HG03060 (cell line): Measurements from ENCODE around the gene CTIF.

Source experiments
- ATAC-seq: cut with Tn5 transposase; IDR thresholded peaks from one replicate; pipeline ENCODE4 v1.9.1; 2021; ENCODE audit warnings: low read depth, moderate number of reproducible peaks; ENCODE audit not compliant: unreplicated experiment

Gene CTIF

DNA sequence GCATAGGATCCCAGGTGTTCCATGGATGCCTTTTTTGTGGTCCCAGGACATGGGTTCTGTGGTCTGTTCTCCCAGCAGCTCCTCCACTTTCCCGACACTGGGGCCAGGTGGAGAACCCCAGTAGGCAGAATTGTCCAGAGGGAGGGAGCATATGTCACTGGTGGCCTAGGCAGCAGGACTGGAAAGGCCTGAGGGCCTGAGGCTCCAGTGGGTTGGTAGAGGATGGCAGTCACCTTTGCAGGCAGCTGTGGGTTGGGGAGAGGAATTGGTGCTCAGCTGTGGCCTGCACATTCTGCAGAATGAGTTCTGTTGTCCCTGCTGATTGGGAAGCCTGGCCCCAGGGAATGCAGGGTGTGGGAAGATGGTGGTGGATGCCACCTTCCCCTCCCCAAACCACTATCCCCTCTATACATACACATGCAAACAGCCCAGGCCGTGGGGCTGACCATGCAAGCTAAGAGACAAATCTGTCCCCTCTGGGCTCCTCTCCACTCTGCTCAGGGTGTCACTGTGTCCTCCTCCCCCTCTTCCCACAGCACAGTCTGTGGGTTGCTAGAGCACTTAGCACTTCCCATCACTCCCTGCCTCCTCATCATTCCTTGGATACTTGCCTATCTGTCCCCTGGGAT is 11.4 kb downstream of the CTIF start:
- no peak for ATAC-seq

DNA sequence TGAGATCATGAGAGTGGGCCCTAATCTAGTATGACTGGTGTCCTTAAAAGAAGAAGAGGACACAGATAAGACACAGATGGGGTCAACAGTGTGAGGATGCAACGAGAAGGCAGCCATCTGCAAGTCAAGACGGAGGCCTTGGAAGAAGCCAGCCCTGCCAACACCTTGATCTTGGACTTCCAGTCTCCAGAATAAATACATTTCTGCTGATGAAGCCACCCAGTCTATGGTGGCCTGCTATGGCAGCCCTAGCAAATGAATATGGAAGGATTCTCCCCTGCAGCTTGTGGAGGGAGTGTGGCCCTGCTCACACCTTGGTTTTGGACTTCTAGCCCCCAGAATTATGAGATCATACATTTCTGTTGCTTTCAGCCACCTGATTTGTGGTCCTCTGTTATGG is 12.3 kb downstream of the CTIF start:
- ATAC-seq, result no peak

DNA sequence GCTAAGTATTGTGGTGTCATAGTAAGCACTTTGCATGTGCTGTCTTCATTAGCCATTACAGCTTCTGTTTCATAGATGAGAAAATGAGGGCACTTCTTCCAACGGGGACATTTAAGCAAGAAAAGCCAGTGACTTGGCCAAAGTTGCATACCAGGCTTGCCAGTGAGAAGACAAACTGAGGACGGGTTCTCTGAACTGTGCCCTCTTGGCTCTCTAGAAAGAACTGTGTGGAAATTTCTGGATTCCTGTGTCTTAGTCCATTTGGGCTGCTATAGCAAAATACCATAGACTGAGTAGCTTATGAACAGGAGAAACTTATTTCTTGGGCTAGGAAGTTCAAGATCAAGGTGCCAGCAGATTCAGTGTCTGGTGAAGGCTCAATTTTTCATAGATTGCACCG is 13.3 kb downstream of the CTIF start:
- no peak for ATAC-seq

DNA sequence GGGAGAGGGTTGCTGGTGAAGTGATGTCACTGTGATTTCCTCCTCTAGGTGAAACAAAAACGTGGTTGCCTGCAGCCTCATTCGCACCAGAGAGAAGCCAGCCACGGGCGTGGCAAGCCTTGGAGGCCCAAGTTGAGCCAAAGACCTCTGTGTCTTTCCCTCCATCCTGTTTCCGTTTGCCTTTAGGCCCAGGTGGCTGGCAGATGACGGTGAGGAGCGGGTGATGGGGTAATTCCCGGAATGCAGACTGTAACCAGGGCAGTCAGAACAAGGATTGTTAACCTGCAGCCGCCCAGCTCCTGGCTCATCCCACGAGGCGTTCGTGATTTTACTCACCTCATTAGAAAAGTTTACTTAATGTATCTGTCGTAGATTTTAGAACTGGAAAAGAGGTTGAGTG is 14.4 kb downstream of the CTIF start:
- no peak for ATAC-seq

DNA sequence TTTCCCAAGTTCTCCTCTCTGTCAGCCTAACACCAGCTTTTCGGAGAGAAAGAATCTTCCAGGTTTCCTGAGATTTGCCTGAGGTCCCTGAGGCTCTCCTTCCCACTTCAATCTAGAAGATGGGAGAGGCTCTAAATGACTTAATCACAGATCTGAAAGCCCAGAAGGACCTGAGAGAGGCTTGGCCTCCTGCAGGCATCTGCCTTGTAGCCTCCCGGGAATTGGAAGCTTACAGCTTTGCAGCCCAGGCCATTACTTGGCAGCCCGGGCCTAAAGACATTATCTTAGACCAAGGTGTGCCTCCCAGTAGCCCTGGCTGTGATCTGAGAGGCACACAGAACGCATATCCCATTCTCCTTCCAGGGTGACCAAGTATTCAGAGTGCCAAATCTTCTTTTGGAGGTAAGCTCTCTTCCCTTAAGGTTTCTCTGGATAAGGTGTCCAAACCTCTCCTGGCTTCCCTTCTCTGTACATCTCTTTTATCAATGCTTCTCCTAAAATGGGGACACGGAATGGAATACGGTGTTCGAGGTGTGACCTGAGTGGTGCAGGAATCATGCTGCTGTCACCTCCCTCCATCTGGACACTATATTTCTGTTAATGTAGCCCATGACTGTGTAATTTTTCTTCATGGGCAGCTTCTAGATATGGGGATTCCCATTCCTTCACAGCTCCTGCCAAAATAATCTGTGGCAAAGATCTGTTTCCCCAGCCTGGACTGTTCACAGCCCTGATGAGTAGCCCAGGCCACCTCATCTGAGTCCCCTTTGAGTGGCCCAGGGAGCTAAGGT is 16.0 kb downstream of the CTIF start:
- ATAC-seq, result no peak

DNA sequence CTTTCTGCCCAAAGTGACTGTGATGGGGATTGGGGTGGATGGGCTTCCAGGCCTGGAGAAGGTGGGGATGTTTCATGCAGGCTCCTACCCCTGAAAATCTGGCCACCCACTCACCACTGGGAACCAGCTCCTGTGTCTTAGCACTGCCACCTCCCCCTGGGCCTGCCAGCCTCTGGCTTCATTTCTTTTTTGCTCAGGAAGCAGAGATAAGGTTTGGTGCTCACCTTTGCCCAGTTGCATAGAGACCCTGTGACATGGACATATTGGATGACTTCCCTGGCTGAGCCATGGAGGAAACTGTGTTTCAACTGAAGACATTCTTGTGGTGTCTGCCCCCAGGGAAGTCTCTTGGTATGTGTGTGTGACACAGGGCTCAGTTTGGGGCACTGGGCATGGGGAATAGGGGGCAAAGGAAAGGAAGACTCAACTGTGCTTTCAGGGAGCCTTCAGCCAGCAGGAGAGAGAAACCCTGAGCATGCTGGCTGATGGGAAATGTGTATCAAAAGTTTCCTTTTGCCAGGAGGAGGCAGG is 16.7 kb downstream of the CTIF start:
- no peak for ATAC-seq

DNA sequence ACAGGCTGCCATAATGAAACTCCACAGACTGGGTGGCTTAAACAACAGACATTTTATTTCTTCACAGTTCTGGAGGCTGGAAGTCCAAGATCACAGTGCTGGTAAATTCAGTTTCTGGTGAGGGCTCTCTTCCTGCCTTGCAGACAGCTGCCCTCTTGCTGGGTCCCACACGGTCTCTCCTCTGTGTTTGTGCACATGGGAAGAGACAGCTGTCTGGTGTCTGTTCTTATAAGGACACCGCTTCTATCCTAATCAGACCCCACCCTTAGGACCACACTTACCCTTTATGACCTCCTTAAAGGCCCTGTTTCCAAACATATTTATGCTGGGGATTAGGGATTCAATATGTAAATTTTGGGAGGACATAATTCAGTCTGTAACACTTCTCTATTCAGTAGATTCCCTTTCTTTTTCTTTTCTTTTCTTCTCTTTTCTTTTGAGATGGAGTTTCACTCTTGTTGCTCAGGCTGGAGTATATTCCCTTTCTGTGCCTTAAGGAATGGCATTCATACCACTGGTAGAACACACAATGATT is 18.9 kb downstream of the CTIF start:
- no peak for ATAC-seq

DNA sequence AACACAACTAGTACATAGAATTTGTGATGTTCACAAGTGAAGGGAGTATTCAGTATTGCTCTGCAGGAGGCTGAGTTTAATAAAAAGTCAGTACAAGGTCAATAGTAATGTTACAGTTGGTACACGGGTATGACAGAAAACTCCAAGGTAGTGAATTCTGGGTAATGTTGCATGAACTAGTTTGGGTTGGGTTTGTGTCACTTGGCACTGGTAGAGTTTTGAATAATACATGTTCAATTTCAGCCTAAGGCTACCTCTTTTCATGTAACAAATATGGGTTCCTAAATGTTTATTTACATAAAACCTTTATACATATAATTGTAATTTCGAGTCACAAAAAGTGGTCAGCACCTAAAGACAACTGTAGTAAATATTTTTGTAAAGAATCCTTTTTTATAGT is 19.4 kb downstream of the CTIF start:
- no peak for ATAC-seq

DNA sequence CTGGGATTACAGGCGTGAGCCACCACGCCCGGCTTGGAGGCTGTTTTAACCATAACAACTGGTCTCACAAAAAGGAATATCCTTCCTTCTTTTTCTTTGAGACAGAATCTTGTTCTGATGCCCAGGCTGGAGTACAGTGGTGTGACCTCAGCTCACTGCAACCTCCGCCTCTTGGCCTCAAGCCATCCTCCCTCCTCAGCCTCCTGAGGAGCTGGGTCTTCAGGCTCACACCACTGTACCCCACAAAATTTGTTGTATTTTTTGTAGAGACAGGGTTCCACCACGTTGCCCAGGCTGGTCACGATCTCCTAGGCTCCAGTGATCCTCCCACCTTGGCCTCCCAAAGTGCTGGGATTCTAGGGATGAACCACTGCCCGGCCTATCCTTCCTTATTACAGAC is 21.7 kb downstream of the CTIF start:
- no peak for ATAC-seq

DNA sequence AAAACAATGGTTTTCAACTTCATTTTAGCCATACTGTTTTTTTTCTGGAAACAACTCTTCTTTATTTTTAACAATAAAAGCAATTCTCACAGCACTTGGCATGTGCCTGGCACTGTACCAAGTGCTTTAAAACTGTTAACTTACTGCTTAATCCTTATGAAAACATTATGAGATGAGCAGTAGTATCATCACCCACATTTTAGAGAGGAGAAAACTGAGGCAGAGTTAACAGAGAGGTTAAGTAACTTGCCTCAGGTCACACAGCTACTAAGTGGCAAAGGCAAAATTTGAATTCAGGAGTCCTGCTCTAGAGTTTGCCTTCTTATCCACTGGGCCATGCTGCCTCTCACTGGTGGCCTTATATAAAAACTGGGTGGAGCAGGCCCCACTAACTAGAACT is 23.2 kb downstream of the CTIF start:
- ATAC-seq, result no peak

DNA sequence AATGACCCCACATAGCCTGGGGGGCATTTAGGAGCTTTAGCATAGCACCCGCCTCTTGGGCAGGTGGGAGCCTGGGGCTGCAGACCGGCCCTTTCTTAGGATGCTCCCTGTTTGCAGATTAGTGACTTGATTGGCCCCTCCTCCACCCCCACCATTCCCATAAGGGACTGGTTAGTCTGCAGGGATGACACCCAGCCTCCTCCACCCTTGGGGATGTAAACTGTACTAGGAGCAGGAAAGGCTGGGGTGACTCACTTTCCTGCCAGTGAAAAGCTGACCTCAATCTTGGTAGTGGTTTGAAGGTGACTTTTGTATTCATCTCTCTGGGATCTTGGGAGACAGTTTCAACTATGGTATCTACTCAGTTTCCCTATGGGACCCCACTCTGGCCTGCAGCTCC is 24.2 kb downstream of the CTIF start:
- no peak for ATAC-seq

DNA sequence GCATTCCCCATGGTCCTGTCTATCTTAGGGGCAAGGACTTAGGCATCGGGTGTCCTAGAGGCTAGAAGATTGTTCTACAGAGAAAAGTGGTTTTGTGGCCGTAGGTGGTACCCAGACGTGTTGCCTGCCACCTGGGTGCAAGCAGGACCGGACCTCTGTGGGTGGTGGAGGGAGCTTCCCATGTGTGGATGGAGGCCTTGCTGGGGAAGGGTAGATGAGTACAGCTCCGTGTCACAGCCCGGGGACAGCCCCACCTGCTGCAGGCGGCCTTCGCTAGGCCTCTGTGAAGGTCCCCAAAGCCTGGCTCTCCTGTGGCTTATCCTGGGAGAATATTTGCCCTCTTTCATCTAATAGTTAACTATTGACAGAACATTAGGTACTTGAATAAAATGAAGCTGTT is 25.3 kb downstream of the CTIF start:
- ATAC-seq, result no peak

DNA sequence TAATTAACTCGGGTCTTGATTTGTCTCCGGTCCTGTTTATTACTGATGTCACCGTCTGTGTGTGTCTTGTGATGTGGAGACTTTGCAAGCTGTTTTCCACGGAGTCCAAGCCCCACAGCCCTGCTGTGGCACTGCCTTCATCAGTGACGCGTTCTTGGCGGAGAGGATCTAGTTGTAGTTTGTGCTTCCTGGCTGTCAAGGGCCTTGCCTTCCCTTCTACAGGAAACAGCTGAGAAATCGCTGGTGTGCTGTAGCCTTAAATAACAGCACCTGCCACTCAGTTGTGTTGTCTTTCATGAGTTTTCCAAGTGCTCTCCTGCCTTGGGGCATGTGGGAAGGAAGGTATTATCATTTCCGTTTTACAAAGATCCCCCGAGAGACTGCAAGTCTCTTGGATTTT is 26.3 kb downstream of the CTIF start:
- no peak for ATAC-seq

DNA sequence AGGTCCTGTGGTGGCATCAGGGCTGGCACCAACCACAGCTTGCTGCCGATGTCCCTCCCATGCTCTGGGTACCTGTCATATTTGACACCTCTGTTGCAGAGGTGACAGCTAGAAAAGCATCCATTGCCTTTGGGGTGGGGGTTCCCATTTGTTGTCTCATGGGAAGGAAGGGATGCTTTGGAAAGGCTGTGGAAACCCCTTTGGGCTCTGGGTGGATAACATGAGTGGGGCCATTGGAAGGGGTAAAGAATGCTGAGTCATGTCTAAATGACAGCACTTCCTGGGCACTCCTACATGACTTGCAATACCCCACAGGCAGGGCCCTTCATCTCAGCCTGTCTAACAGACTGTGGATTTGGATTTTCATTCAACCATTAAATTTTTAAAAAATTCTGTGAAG is 27.8 kb downstream of the CTIF start:
- no peak for ATAC-seq

DNA sequence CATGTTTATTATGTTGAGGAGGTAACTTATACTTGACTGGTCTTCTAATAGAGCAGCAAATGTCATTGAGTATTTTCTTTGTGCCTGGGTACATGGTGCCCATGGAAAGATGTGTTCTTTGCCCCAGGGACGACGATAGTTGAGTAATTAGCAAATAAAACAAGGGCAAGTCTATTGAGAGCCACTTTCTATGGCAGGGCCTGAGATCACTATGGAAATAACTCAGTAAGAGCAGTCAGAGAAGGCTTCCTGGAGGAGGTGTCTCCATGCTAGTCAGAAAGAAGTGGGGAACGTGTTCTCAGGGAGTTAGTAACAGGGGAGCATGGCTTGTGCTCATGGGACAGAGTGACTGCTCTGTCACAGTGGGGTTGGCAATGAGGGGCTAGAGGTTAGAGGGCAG is 28.6 kb downstream of the CTIF start:
- ATAC-seq, result no peak

DNA sequence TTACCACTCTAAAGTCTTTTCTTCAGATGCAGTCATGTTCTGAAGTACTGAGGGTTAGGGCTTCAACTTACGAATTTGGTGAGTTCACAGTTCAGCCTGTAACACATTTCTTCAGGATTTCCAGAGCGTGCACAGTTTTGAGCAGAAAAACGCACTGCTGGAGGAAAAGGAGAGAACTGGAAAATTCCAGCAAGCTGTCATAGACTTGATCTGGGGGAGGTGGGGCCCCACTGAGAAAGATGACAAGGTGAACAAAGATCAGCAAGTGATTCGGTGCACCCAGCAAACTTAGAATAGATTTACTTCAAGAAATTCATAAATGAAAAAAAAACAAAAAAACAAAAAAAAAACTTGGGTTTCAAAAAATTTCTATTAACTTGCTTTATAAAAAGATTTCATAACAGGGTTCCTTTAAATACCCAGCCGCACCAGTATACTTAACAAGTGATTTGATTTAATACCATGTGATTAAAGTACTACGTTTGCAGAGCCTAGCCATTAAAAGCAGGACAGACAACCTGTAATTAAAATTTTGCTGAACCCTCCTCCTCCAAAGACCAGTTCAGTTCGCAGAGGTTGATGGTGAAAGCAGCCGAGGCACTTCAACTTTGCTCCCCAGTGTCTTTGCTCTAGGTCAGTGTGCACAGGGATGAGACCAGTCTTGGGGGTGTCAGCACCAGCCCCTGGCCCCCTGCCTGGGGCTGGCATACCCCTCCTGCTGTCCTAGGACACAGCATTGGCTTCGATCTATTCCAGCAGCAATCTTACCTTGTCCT is 30.5 kb downstream of the CTIF start:
- ATAC-seq, result no peak

DNA sequence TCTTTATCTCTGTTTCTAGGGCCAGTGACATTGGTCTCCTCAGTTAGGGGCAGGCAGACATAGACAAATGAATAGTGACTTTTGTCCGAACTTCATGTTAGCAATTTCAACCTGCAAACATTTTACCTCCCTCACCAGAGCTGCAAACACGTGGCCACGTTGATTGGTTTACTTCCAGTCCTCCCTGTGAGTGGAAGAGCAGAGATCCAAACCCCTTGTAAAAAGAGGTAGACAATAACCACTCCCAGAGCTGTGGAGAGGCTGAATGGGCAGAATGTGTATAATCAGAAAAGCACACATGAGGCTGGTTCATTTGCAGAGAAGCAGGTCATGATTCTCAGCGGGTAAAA is 31.1 kb downstream of the CTIF start:
- ATAC-seq, result no peak

DNA sequence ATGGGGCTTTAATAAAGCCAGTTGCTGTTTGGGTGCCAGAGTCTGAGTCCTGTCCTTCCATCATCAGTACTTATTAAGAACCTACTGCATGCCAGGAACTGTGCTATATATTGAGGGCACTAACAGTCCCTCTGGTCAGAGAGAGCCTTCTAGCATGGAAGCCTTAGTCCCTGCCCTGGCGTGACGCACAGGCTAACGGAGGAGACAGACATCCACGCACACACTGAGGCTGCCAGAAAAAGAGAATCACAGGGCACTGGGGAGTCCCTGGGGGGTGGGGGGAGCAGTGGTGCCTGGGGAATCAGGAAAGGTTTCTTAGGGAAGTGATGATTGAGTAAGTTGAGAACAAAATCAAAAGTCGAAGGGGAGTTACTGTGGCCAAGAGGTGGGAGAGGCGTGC is 31.5 kb downstream of the CTIF start:
- no peak for ATAC-seq

DNA sequence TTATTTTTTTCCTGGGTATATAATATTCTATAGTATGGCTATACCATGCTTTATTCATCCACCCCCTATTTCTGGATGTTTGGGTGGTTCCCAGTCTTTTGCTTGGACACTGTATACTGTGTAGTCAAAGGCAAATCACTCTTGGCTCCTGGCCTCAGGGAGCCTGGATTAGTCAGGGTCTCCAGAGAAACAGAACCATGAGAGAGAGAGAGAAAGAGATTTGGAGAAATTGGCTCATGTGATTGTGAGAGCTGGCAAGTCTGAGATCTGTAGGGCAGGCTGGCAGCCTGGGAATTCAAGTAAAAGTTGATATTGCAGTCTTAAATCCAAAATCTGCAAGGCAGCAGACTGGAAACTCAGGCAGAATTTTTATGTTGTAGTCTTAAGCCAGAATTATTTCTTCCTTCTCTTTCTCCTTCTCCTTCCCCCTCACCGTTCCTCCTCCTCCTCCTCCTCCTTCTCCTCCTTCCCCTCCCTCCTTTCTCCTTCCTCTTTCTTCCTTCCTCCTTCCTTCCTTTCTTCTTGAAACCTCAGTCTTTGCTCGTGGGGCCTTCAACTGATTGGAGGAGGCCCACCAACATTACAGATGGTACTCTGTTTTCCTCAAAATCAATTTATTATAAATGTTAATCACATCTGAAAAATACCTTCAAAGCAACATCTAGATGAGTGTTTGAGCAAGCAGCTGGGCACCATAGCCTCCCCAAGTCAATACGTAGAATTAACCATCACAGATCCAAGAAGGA is 33.0 kb downstream of the CTIF start:
- ATAC-seq, result no peak

DNA sequence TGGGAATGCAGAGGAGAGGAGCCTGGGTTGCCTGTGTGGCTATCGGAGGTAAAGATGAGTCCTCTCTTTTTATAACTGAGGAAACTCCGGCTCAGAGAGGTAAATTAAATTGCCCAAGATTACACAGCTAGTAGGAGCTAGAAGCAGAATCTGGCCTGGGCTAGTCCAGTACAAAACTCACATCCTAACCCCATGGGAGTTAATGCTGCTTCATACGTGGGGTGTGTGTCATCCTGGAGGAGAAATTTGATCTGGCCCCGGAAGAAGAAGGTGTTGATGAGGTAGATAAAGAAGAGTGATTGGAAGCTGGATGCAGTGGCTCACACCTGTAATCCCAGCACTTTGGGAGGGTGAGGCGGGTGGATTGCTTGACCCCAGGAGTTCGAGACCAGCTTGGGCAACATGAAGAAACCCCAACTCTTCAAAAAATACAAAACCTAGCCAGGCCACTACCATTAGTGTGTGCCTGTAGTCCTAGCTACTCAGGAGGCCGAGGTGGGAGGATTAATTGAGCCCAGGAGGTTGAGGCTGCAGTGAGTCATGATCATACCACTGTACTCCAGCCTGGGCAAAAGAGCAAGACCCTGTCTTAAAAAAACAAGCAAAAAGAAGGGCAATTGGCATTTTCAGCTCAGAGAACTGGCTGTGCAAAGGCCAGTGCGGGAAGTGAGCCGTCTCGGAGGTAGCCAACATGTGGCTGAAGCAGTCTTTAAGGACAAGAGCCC is 33.7 kb downstream of the CTIF start:
- ATAC-seq, result no peak
